B cell (primary cell): Measurements from ENCODE around the gene CLDN6. TPM values are rescaled to one million over a fixed set of nuclear protein-coding genes. Genes with fewer than 3 reads are reported as not detected.
A peak's percentile ranks its signal among the peaks of the same experiment; 100 is the strongest.

Experiments
- ATAC-seq: fragments of 200-7000 bp; cut with Tn5 transposase; one replicate; pipeline ENCODE4 v1.10.0; 2021; ENCODE audit warnings: low read depth, mild to moderate bottlenecking, moderate number of reproducible peaks, moderate library complexity
- CTCF ChIA-PET: fragments of 350-600 bp; sonication (Branson Sonifier 250); formaldehyde crosslinking; loops from one replicate; lab custom pipeline; 2021; ENCODE audit warnings: antibody characterized with exemption, inconsistent platforms; lab: Charles Lee
- POLR2A ChIA-PET: fragments of 350-600 bp; sonication (Branson Sonifier 250); formaldehyde crosslinking; loops from one replicate; lab custom pipeline; 2021; ENCODE audit warnings: antibody characterized with exemption; lab: Charles Lee
- DNase-seq: peaks from one replicate; pipeline ENCODE4 v3.0.0; 2013
- H2AFZ ChIP-seq: 2 replicates; pipeline ENCODE4 v1.6.1; 2012; ENCODE audit warnings: mild to moderate bottlenecking, low read depth, low read length; ENCODE audit not compliant: insufficient read depth, poor library complexity, severe bottlenecking
- H3K27ac ChIP-seq, 2 donors: 1 replicate in 1 of 2; 2 replicates in 1 of 2; pipeline ENCODE4 v1.5.1; 2012 to 2013; ENCODE audit warnings: low read length in 2 of 2, mild to moderate bottlenecking in 2 of 2, moderate library complexity in 1 of 2
- H3K27me3 ChIP-seq, 4 experiments: fragments of 200-600 bp in 1 of 4; sonication (generic) in 1 of 4; replicated peaks in 1 of 4; 1 replicate in 2 of 4; 2 replicates in 2 of 4; pipeline versions ENCODE4 v1.6.1 to v1.7.0; 2013 to 2016; ENCODE audit warnings: low read length in 3 of 4, mild to moderate bottlenecking in 2 of 4, mixed read lengths in 1 of 4, moderate library complexity in 1 of 4; ENCODE audit not compliant: insufficient read depth in 4 of 4, control insufficient read depth in 3 of 4; ENCODE audit errors: control extremely low read depth in 1 of 4
- H3K36me3 ChIP-seq, 2 experiments: replicated peaks in 1 of 2; 1 replicate in 1 of 2; 2 replicates in 1 of 2; pipeline versions ENCODE4 v1.6.1 to v1.7.1; 2013; ENCODE audit warnings: low read length in 1 of 2; ENCODE audit not compliant: insufficient read depth in 2 of 2, control insufficient read depth in 1 of 2; ENCODE audit errors: control extremely low read depth in 1 of 2, extremely low read depth in 1 of 2
- H3K4me1 ChIP-seq, 2 donors: fragments of 200-600 bp in 1 of 2; sonication (generic) in 1 of 2; 1 replicate in 1 of 2; 2 replicates in 1 of 2; pipeline versions ENCODE4 v1.5.1 to v1.6.1; 2013 to 2017; ENCODE audit warnings: low read length in 2 of 2; ENCODE audit not compliant: control insufficient read depth in 2 of 2, insufficient read depth in 2 of 2
- H3K4me2 ChIP-seq: replicated peaks from 2 replicates; pipeline ENCODE3; 2012; ENCODE audit warnings: mild to moderate bottlenecking, low read depth, low read length; ENCODE audit not compliant: poor library complexity, severe bottlenecking
- H3K4me3 ChIP-seq, 5 experiments: fragments of 200-600 bp in 1 of 5; sonication (generic) in 1 of 5; 1 replicate in 3 of 5; 2 replicates in 2 of 5; pipeline versions ENCODE4 v1.5.1 to v1.7.0; 2011 to 2016; ENCODE audit warnings: low read length in 4 of 5, mild to moderate bottlenecking in 4 of 5, low read depth in 2 of 5, control low read depth in 1 of 5, moderate library complexity in 1 of 5; ENCODE audit not compliant: insufficient read depth in 1 of 5; ENCODE audit errors: control extremely low read depth in 1 of 5, extremely low read depth in 1 of 5
- H3K79me2 ChIP-seq: fragments of 200-600 bp; sonication (generic); one replicate; pipeline ENCODE4 v1.6.0; 2016; ENCODE audit warnings: low read length; ENCODE audit not compliant: control insufficient read depth, insufficient read depth
- H3K9ac ChIP-seq: fragments of 200-600 bp; sonication (generic); 2 replicates; pipeline ENCODE4 v1.6.1; 2017; ENCODE audit warnings: mild to moderate bottlenecking, low read length, moderate library complexity
- H3K9me3 ChIP-seq, 3 donors: one replicate each; pipeline versions ENCODE4 v1.6.1 to v1.7.1; 2013; ENCODE audit warnings: low read length in 2 of 3; ENCODE audit not compliant: control insufficient read depth in 2 of 3, insufficient read depth in 1 of 3; ENCODE audit errors: control extremely low read depth in 1 of 3
- H4K20me1 ChIP-seq: 2 replicates; pipeline ENCODE4 v1.6.0; 2012; ENCODE audit warnings: mild to moderate bottlenecking, low read length; ENCODE audit not compliant: insufficient read depth, control insufficient read depth, poor library complexity, severe bottlenecking
- H3K27ac Mint-ChIP-seq: one replicate; pipeline ENCODE4 v1.8.0; 2021; ENCODE audit warnings: mixed read lengths
- H3K27me3 Mint-ChIP-seq: one replicate; pipeline ENCODE4 v1.8.0; 2021; ENCODE audit warnings: mixed read lengths
- H3K4me1 Mint-ChIP-seq: one replicate; pipeline ENCODE4 v1.8.0; 2021; ENCODE audit warnings: mixed read lengths
- H3K4me3 Mint-ChIP-seq: one replicate; pipeline ENCODE4 v1.8.0; 2021; ENCODE audit warnings: mixed read lengths
- H3K9me3 Mint-ChIP-seq: one replicate; pipeline ENCODE4 v1.8.0; 2022; ENCODE audit warnings: mixed read lengths; ENCODE audit not compliant: insufficient read depth
- EZH2 ChIP-seq: IDR thresholded peaks from 2 replicates; pipeline ENCODE4 v1.6.1; 2012; ENCODE audit warnings: borderline replicate concordance, low read depth, mild to moderate bottlenecking, moderate library complexity, low read length; ENCODE audit not compliant: insufficient read depth, poor library complexity, severe bottlenecking
- WGBS: methylation state at CpG from one replicate; pipeline ENCODE4 v1.1.5; 2013; ENCODE audit warnings: missing lambda C conversion rate; ENCODE audit not compliant: insufficient coverage; 5-methylcytosine and 5-hydroxymethylcytosine counted together
- intact Hi-C: fragments of 100-400 bp; cut with micrococcal nuclease; formaldehyde crosslinking; loops from one replicate; pipeline ENCODE4 v1.10.0; 2022
- polyA plus RNA-seq: library from polyadenylated mRNA; depleted of rRNA; stranded (reverse); fragments of >200 nt; gene quantifications from 2 replicates; pipeline ENCODE4 v1.2.3, GENCODE V29; 2012
- total RNA-seq, 2 donors: library from RNA; stranded (reverse); fragments of 120-200 nt in 1 of 2; gene quantifications; 1 replicate in 1 of 2; 2 replicates in 1 of 2; pipeline versions ENCODE4 v1.2.3 to v1.2.4, GENCODE V29; 2013 to 2022
- TF ChIP-seq, protein P1 (sequence below): fragments of 200-600 bp; IDR thresholded peaks from one replicate; pipeline ENCODE4 v1.8.0; 2022; ENCODE audit warnings: antibody characterized with exemption, mild to moderate bottlenecking

Gene CLDN6
- total and polyA plus RNA-seq, 2 donors (not counting 1 experiment from before 2014, with no cell fraction given) = not detected

DNA sequence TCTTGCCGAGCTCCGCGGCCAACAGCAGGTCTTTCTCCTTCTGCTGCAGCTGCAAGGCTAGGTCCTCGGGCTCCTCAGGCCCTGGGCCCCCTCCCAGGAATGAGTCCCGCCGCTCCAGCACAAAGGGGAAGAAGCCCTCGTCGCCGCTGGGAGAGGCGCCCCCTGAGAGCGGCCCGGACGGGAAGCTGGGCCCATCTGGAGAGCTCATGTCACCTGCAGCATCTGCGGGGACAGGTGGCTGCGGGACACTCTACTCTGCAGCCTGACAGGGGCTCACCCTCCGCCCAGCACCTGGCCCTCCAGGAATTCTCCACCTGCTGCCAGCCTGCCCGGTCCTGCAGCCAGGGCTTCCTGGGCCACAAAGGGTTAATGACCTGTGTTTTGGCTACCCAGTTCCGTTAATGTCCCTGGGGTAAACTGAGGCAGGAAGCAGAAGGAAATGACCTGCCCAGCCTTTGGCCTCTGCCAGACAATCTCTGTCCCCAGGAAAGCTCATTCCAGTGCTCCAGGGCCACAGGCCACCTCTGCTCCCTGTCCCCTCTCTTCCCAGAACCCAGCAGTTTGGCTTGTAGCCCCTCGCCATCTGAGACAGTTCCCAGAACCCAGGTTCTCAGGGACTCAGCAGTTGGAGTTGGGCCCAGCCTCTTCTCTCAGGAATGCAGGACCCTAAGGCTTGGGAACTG is 17.4 kb upstream of the CLDN6 start:
- H3K9ac ChIP-seq = no peak overlapping the region
- peaks cover 16% of the 10 kb centered on the region for H4K20me1 ChIP-seq
- peaks cover 0 to 91% (median 50%) of the 10 kb centered on the region in 4 experiments for H3K27me3 ChIP-seq
- TF ChIP-seq EZH2 = no peak
- TF ChIP-seq, protein P1, sequence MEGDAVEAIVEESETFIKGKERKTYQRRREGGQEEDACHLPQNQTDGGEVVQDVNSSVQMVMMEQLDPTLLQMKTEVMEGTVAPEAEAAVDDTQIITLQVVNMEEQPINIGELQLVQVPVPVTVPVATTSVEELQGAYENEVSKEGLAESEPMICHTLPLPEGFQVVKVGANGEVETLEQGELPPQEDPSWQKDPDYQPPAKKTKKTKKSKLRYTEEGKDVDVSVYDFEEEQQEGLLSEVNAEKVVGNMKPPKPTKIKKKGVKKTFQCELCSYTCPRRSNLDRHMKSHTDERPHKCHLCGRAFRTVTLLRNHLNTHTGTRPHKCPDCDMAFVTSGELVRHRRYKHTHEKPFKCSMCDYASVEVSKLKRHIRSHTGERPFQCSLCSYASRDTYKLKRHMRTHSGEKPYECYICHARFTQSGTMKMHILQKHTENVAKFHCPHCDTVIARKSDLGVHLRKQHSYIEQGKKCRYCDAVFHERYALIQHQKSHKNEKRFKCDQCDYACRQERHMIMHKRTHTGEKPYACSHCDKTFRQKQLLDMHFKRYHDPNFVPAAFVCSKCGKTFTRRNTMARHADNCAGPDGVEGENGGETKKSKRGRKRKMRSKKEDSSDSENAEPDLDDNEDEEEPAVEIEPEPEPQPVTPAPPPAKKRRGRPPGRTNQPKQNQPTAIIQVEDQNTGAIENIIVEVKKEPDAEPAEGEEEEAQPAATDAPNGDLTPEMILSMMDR = no peak
- H2AFZ ChIP-seq = no peak overlapping the region
- H3K4me3 ChIP-seq = no peak overlapping the region
- Mint-ChIP-seq H3K4me3 (peak overlapping the region; percentile 49), H3K27ac (peak overlapping the region; percentile 70), H3K4me1 (peaks cover 14% of the 10 kb centered on the region), H3K27me3 (peaks cover 57% of the 10 kb centered on the region), H3K9me3 (no peaks in the 10 kb centered on the region)
- DNase-seq (no peak), ATAC-seq (no peak)
- peaks cover 0 to 24% (median 0%) of the 10 kb centered on the region in 3 donors for H3K9me3 ChIP-seq
- CTCF ChIA-PET = interaction anchor here (0.8 to 8.9 kb wide), 5 partner anchors 8 to 94 kb away, joined by 3 to 133 read pairs (median 28); partner anchors contain the start of genes HCFC1R1, MMP25 and THOC6
- H3K79me2 ChIP-seq = no peaks in the 10 kb centered on the region
- peak overlapping the region; percentile 73 for H3K4me2 ChIP-seq
- POLR2A ChIA-PET = interaction anchor here (0.6 kb wide), 1 partner anchor 58 kb away, joined by 4 read pairs; no protein-coding TSS in a partner anchor
- WGBS = 31% methylated on average over 19 of the region's 19 CpGs
- peaks cover 15 to 33% of the 10 kb centered on the region in 2 donors for H3K4me1 ChIP-seq
- H3K36me3 ChIP-seq = no peaks in the 10 kb centered on the region
- H3K27ac ChIP-seq = no peak overlapping the region
- intact Hi-C loops = no loop called here

DNA sequence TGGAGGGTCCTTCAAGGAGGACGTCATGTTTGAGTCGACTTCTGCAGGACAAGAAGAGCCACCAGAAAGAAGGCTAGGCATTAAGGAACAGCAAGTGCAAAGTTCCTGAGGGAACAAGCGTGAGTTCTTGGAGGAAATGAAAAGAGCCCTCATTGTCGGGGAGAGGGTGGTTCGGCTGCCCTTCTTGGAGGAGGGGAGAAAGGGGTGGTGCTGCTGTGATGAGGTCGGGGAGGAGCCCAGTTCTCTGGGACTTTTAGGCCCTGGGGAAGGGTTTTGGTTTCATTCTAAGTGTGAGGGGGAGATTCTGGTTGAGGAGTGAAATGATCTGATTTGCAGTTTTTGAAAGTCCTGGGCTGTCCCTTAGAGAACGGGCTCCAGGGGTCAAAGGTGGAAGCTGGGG is 14.6 kb upstream of the CLDN6 start:
- Histone ChIP-seq H3K4me2 (no peak overlapping the region), H3K27ac (no peak overlapping the region), H4K20me1 (peaks cover 27% of the 10 kb centered on the region), H3K36me3 (no peaks in the 10 kb centered on the region), H3K27me3 (peaks cover 0 to 83% (median 47%) of the 10 kb centered on the region in 4 experiments), H3K4me1 (peaks cover 39 to 52% of the 10 kb centered on the region in 2 donors), H3K4me3 (no peak overlapping the region), H2AFZ (no peak overlapping the region), H3K9ac (no peak overlapping the region), H3K79me2 (no peaks in the 10 kb centered on the region), H3K9me3 (peaks cover 0 to 25% (median 0%) of the 10 kb centered on the region in 3 donors)
- WGBS = 29% methylated on average over 7 of the region's 7 CpGs
- ATAC-seq = no peak
- Mint-ChIP-seq H3K27me3 (peaks cover 55% of the 10 kb centered on the region), H3K4me3 (no peak overlapping the region), H3K9me3 (no peaks in the 10 kb centered on the region), H3K4me1 (peaks cover 28% of the 10 kb centered on the region), H3K27ac (no peak overlapping the region)
- intact Hi-C loops = no loop called here
- POLR2A ChIA-PET = no interaction called here
- TF ChIP-seq EZH2 = no peak
- TF ChIP-seq, protein P1 = no peak
- CTCF ChIA-PET = interaction anchor here (0.7 to 8.9 kb wide), 8 partner anchors 9 to 135 kb away, joined by 3 to 133 read pairs (median 8); partner anchors contain the start of genes HCFC1R1, MMP25 and THOC6
- DNase-seq = no peak
